Gastroesophageal sphincter (tissue), 3 donors: ENCODE results near the gene PIAS1.

Source experiments
- CTCF ChIP-seq, 4 experiments: fragments of 200-600 bp in 2 of 4; fragments of 450-650 bp in 2 of 4; sonication (generic) in 1 of 4; IDR thresholded peaks; one replicate each; pipeline ENCODE4 v1.5.1; 2017 to 2019; ENCODE audit warnings: antibody characterized with exemption in 4 of 4, mild to moderate bottlenecking in 2 of 4, moderate library complexity in 2 of 4
- POLR2A ChIP-seq, 2 donors: fragments of 450-650 bp; IDR thresholded peaks; one replicate each; pipeline ENCODE4 v1.6.1; 2017; ENCODE audit warnings: antibody characterized with exemption in 2 of 2, mild to moderate bottlenecking in 2 of 2, moderate library complexity in 1 of 2

- TF ChIP-seq POLR2A (IDR thresholded peaks at IDR 0.05) (no peak), CTCF (IDR thresholded peaks at IDR 0.05) (no peak)
These were observed 135.9 kb downstream of the PIAS1 start for GRCh38 chr15:68190048-68190447.
